Pancreas (tissue), 10 donors: ENCODE data around the gene DGKQ. TPM values are rescaled to one million over a fixed set of nuclear protein-coding genes. Genes with fewer than 3 reads are reported as not detected.

Source experiments
- ATAC-seq, 4 donors: fragments of 200-7000 bp; cut with Tn5 transposase; one replicate each; pipeline versions ENCODE4 v1.8.0 to v1.9.1; 2020; ENCODE audit warnings: mild to moderate bottlenecking in 4 of 4, moderate library complexity in 4 of 4
- DNase-seq, 6 donors: peaks; one replicate each; pipeline ENCODE4 v3.0.0-alpha.2; 2020
- FAIRE-seq: peaks from 2 replicates; lab custom pipeline; 2012; peaks lifted over from hg19 to GRCh38; lab: Jason Lieb, UNC
- H3K27ac ChIP-seq, 4 donors: fragments of 200-600 bp; sonication (generic); 1 replicate in 3 of 4; 2 replicates in 1 of 4; pipeline versions ENCODE4 v1.5.0 to v1.8.0; 2020
- H3K27me3 ChIP-seq, 4 donors: fragments of 200-600 bp; one replicate each; pipeline ENCODE4 v1.8.0; 2021
- H3K36me3 ChIP-seq, 3 donors: fragments of 200-600 bp; sonication (generic) in 1 of 3; one replicate each; pipeline versions ENCODE4 v1.5.0 to v1.8.0; 2020 to 2021
- H3K4me1 ChIP-seq, 3 donors: fragments of 200-600 bp; one replicate each; pipeline ENCODE4 v1.8.0; 2021
- H3K4me3 ChIP-seq, 4 donors: fragments of 200-600 bp; sonication (generic) in 2 of 4; one replicate each; pipeline versions ENCODE4 v1.5.0 to v1.8.0; 2020 to 2021
- H3K9me3 ChIP-seq, 4 donors: fragments of 200-600 bp; one replicate each; pipeline ENCODE4 v1.8.0; 2021
- WGBS, 2 donors: extraction: QIAGEN DNeasy Blood & Tissue Kit; methylation state at CpG; one replicate each; pipeline ENCODE4 v1.1.7; 2013; 5-methylcytosine and 5-hydroxymethylcytosine counted together
- intact Hi-C, 3 donors: fragments of 100-400 bp; cut with DNase I; formaldehyde crosslinking; loops; one replicate each; pipeline versions ENCODE4 v1.11.1 to v1.14.2; 2022
- polyA plus RNA-seq, 2 donors: library from polyadenylated mRNA; stranded (reverse); fragments of 200-250 nt; gene quantifications; one replicate each; pipeline ENCODE4 v1.2.3, GENCODE V29; 2013
- total RNA-seq, 6 donors: library from RNA; stranded (reverse); fragmentation: NEBNext Ultra II Directional in 4 of 6; extraction: Animal tissue kit (Norgen Biotek cat#: 25700) in 4 of 6; gene quantifications; one replicate each; pipeline versions ENCODE4 v1.2.1 to v1.2.4, GENCODE V29; 2021 to 2023
- TF ChIP-seq, protein P1 (sequence below), 4 donors: fragments of 200-600 bp; sonication (generic) in 3 of 4; IDR thresholded peaks; one replicate each; pipeline versions ENCODE4 v1.5.0 to v1.8.0; 2021; ENCODE audit warnings: antibody characterized with exemption in 4 of 4
- donor health status: healthy with polysubstance abuse.
- donor health status: DM: no; HTN: no; CAD: no; lungs with moderate emphysema.
- donor health status: DM: no; HTN: no; CAD: no.
- donor health status: control.
- donor health status: control.
- donor health status: Bipolar disorder and iron deficiency.
- donor health status: DM: yes; HTN: yes; CAD: no.
- donor health status: DM: no; HTN: no; CAD: no.
- donor health status: DM: no; HTN: no; CAD: no.
- donor health status: DM: yes; HTN: yes; CAD: no.

The DGKQ gene
- total and polyA plus RNA-seq, 8 donors, result 5.7 to 11.7 (median 9.0) TPM

DNA sequence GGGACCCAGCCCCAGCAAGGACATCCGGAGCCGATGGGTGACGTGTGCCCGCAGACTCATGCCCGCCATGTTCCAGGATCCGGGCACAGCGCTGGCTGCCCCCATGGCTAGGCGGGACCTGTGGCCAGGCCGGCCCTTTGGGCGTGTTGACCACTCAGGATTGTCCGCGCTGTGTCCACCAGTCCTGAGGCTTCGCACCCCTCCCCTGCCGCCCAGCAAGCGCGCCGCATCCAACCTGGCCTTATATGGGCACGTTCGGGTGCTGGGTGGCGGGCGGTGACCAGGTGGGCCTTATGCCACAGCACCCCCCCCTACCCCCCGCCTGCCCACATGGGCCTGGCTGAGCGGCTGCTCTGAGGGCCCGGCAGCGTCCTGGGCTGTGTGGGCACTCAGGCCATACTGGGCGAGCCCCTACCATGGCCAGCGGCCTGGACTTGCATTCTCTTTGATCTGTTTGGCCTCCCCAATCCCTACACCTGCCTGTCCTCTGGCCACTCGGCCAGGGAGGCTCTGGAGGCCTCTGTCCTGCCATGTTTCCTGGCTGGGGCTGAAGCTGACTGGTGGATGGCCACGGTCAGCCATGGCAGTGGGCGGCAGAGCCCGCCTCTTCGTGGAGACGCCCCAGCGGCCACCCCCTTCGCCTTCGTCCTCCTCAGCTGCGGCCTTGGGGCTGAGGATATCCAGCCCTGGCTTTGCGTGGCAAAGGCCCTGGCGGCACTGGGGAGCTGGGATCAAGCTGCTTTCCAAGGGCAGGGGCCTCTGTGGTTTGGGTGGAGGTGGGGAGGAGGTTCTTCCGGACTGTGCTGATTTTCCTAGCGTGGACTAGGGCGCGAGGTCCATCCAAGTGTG is 40.1 kb upstream of the DGKQ start:
- ATAC-seq (no peak), FAIRE-seq (no peak), DNase-seq (no peak)
- WGBS, 2 donors, result 95% methylated on average over 38 to 43 of the region's 43 CpGs
- intact Hi-C loops, result no loop called here
- TF ChIP-seq, protein P1, sequence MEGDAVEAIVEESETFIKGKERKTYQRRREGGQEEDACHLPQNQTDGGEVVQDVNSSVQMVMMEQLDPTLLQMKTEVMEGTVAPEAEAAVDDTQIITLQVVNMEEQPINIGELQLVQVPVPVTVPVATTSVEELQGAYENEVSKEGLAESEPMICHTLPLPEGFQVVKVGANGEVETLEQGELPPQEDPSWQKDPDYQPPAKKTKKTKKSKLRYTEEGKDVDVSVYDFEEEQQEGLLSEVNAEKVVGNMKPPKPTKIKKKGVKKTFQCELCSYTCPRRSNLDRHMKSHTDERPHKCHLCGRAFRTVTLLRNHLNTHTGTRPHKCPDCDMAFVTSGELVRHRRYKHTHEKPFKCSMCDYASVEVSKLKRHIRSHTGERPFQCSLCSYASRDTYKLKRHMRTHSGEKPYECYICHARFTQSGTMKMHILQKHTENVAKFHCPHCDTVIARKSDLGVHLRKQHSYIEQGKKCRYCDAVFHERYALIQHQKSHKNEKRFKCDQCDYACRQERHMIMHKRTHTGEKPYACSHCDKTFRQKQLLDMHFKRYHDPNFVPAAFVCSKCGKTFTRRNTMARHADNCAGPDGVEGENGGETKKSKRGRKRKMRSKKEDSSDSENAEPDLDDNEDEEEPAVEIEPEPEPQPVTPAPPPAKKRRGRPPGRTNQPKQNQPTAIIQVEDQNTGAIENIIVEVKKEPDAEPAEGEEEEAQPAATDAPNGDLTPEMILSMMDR (IDR thresholded peaks at IDR 0.05), result no peak
- no peaks in the 10 kb centered on the region for H3K36me3 ChIP-seq
- no peaks in the 10 kb centered on the region for H3K9me3 ChIP-seq
- H3K4me3 ChIP-seq, result no peak overlapping the region
- H3K27me3 ChIP-seq, result no peaks in the 10 kb centered on the region
- no peak overlapping the region for H3K27ac ChIP-seq
- H3K4me1 ChIP-seq, result peaks cover 7 to 9% (median 7%) of the 10 kb centered on the region in 3 donors

- DNase-seq (peak in 5 of 6 donors; percentile 57 to 84 (median 67)), ATAC-seq (peak in 3 of 4 donors; percentile 11 to 28 (median 25)), FAIRE-seq (no peak)
- Histone ChIP-seq H3K36me3 (no peaks in the 10 kb centered on the region), H3K4me3 (peak overlapping the region; percentile 42 to 61 (median 55)), H3K9me3 (no peaks in the 10 kb centered on the region), H3K4me1 (peaks cover 7 to 9% (median 7%) of the 10 kb centered on the region in 3 donors), H3K27ac (peak overlapping the region in 1 of 4 donors; percentile 25), H3K27me3 (no peaks in the 10 kb centered on the region)
- intact Hi-C loops, result no loop called here
- WGBS, 2 donors, result 0 to 2% methylated on average over 36 to 69 of the region's 69 CpGs
- TF ChIP-seq, protein P1 (IDR thresholded peaks at IDR 0.05), result no peak
These were observed 38.8 kb upstream of the DGKQ start for GRCh38 chr4:1012034-1012739.

DNA sequence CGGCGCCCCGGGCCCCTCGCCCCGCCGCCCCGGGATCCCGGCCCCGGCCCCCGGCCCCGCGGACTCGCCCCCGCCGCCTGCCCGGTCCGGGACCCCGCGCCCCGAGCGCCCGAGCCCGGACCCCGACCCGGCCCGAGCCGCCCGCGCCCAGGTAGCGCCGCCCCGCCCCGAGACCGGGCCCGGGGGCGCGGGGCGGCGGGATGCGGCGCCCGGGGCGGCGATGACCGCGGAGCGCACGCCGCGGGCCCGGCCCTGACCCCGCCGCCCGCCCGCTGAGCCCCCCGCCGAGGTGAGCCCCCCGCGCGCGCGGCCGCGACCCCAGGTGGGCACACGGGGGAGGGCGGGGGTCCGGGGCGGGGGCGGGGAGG is 38.3 kb upstream of the DGKQ start:
- no peak for DNase-seq
- peaks cover 7 to 9% (median 7%) of the 10 kb centered on the region in 3 donors for H3K4me1 ChIP-seq
- TF ChIP-seq, protein P1 (IDR thresholded peaks at IDR 0.05), result no peak
- H3K27me3 ChIP-seq, result no peaks in the 10 kb centered on the region
- peak overlapping the region in 3 of 4 donors; percentile 51 to 61 (median 59) for H3K4me3 ChIP-seq
- no peak for FAIRE-seq
- 0% methylated on average over 69 of the region's 69 CpGs; no CpG with 5 or more reads in 1 of the 2 donors for WGBS, 2 donors
- no peaks in the 10 kb centered on the region for H3K36me3 ChIP-seq
- intact Hi-C loops, result no loop called here
- H3K27ac ChIP-seq, result no peak overlapping the region
- H3K9me3 ChIP-seq, result no peaks in the 10 kb centered on the region
- no peak for ATAC-seq

DNA sequence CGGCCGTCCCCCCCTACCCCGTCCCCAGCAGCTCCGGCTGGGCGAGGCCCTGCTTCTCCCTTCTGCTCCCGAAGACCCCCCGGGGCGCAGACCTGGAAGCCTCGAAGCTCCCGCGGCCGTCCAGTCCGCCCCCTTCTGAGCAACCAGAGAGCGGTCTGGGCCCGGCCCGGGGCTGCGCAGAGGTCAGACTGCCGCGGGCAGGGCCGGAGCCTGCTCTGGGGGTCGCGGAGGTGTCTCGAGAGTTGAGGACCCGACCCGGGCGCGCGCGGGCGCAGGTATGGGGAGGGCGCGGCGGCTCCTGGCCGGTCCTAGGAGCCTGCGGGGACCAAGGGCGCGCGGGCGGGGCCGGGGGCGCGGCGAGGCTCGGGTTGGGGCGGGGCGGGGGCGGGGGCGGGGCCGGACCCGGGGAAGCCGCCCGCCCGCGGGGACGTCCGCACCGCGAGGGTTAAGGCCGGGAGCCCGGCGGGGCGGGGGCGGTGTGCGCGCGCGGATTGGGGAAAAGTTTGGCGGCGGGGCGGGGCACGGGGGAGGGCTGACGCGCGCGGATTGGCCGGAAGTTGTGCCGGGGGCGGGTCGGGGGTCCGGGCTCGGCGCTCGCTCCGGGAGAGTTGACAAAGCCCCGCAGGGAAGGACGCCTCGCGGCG is 37.8 kb upstream of the DGKQ start, which contains the start of gene FGFRL1:
Gene FGFRL1, plus strand, starts transcription at position 605 of the 644 bp plus-strand sequence. CDS start 860 bp downstream, outside the sequence.
- TF ChIP-seq, protein P1 (IDR thresholded peaks at IDR 0.05), result no peak
- no peaks in the 10 kb centered on the region for H3K36me3 ChIP-seq
- peak within 1 kb of the TSS; percentile 72 to 86 (median 79) for H3K27ac ChIP-seq
- H3K27me3 ChIP-seq, result no peaks in the 10 kb centered on the region
- peaks cover 7 to 9% (median 7%) of the 10 kb centered on the region in 3 donors for H3K4me1 ChIP-seq
- no peaks in the 10 kb centered on the region for H3K9me3 ChIP-seq
- ATAC-seq, result peak; percentile 63 to 71 (median 66)
- peak within 1 kb of the TSS; percentile 42 to 79 (median 55) for H3K4me3 ChIP-seq
- WGBS, 2 donors, result 1 to 3% methylated on average over 5 to 89 of the region's 89 CpGs
- intact Hi-C loops, result no loop called here
- FAIRE-seq, result no peak
- DNase-seq, result peak; percentile 94 to 99 (median 96)
